ENCODE measurements around the gene HDAC4.

- TF ChIP-seq CTCF (IDR thresholded peaks at IDR 0.05) (no peak), REST (IDR thresholded peaks at IDR 0.05; ENCODE audit: insufficient read depth in 1 of 2, low read depth in 2 of 2, low read length in 1 of 2) (no peak)
These were observed 351.2 kb downstream of the HDAC4 start for GRCh38 chr2:239049421-239050251.
